Mesendoderm (in vitro differentiated cells): ENCODE results near the gene CDH16.

Experiments used
- DNase-seq: peaks from one replicate; pipeline ENCODE4 v3.0.0; 2013
- H2AK5ac ChIP-seq: 2 replicates; pipeline ENCODE4 v1.6.1; 2013; ENCODE audit warnings: low read length, inconsistent platforms
- H2BK120ac ChIP-seq: 2 replicates; pipeline ENCODE4 v1.6.1; 2013; ENCODE audit warnings: low read depth, mild to moderate bottlenecking, low read length, moderate library complexity, mixed read lengths
- H2BK15ac ChIP-seq: replicated peaks from 2 replicates; pipeline ENCODE4 v1.6.1; 2013; ENCODE audit warnings: low read depth, mild to moderate bottlenecking, moderate library complexity
- H2BK5ac ChIP-seq: 2 replicates; pipeline ENCODE4 v1.6.1; 2013; ENCODE audit warnings: low read length, inconsistent platforms
- H3K18ac ChIP-seq: 2 replicates; pipeline ENCODE4 v1.6.1; 2013; ENCODE audit warnings: mild to moderate bottlenecking, low read length, mixed read lengths
- H3K23ac ChIP-seq: one replicate; pipeline ENCODE4 v1.6.1; 2013; ENCODE audit warnings: low read length
- H3K27ac ChIP-seq: 2 replicates; pipeline ENCODE4 v1.5.1; 2013; ENCODE audit warnings: low read depth, mild to moderate bottlenecking, inconsistent platforms, low read length, moderate library complexity
- H3K27me3 ChIP-seq: 2 replicates; pipeline ENCODE4 v1.6.1; 2013; ENCODE audit warnings: low read length, control low read depth, mild to moderate bottlenecking, inconsistent platforms; ENCODE audit not compliant: insufficient read depth, poor library complexity
- H3K36me3 ChIP-seq: 2 replicates; pipeline ENCODE4 v1.6.1; 2013; ENCODE audit warnings: low read length, inconsistent platforms; ENCODE audit not compliant: control insufficient read depth, insufficient read depth
- H3K4ac ChIP-seq: one replicate; pipeline ENCODE4 v1.6.1; 2013; ENCODE audit warnings: low read depth, mild to moderate bottlenecking, low read length, moderate library complexity
- H3K4me1 ChIP-seq: 2 replicates; pipeline ENCODE4 v1.6.1; 2013; ENCODE audit warnings: low read depth, low read length, inconsistent platforms; ENCODE audit not compliant: control insufficient read depth
- H3K4me2 ChIP-seq: 2 replicates; pipeline ENCODE4 v1.6.1; 2013; ENCODE audit warnings: low read length
- H3K4me3 ChIP-seq: 2 replicates; pipeline ENCODE4 v1.5.1; 2013; ENCODE audit warnings: mild to moderate bottlenecking, low read length
- H3K56ac ChIP-seq: one replicate; pipeline ENCODE4 v1.6.1; 2013; ENCODE audit warnings: low read length
- H3K79me1 ChIP-seq: 2 replicates; pipeline ENCODE4 v1.6.1; 2013; ENCODE audit warnings: low read length, inconsistent platforms
- H3K79me2 ChIP-seq: 2 replicates; pipeline ENCODE4 v1.6.1; 2013; ENCODE audit warnings: mild to moderate bottlenecking, low read length; ENCODE audit not compliant: control insufficient read depth, insufficient read depth
- H3K9ac ChIP-seq: 2 replicates; pipeline ENCODE4 v1.6.1; 2013; ENCODE audit warnings: low read length, inconsistent platforms
- H4K5ac ChIP-seq: one replicate; pipeline ENCODE4 v1.6.1; 2013; ENCODE audit warnings: low read length
- H4K8ac ChIP-seq: one replicate; pipeline ENCODE4 v1.6.1; 2013; ENCODE audit warnings: low read depth, mild to moderate bottlenecking, control low read depth, low read length, moderate library complexity
- WGBS: extraction: QIAGEN DNeasy Blood & Tissue Kit; methylation state at CpG from one replicate; pipeline ENCODE4 v1.1.7; 2013; ENCODE audit warnings: low lambda C conversion rate, missing lambda C conversion rate; ENCODE audit not compliant: insufficient coverage; ENCODE audit errors: extremely low coverage; 5-methylcytosine and 5-hydroxymethylcytosine counted together

CDH16 gene

DNA sequence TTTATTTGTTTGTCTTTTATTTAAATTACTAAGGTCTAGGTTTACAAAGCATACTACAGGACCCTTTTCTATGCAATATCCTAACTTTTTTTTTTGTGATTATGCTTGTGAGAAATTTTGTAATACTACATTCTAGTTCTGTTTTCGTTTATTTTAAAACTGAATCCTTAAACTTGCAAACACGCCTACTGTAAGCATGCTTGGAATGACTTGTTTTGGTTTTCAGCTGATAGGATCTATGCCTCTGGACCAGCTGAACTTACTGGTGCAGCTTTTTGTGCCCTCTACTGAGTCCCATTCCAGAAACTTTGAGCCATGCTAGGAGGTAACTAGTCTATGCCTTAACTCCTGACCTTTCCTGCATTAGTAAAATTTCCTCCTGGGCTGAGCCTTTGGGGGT is 32.4 kb downstream of the CDH16 start:
- Histone ChIP-seq H3K4me1 (no peaks in the 10 kb centered on the region), H4K8ac (no peak overlapping the region), H3K4ac (no peak overlapping the region), H3K27me3 (no peaks in the 10 kb centered on the region), H2BK15ac (no peak overlapping the region), H3K9ac (no peak overlapping the region), H3K79me1 (peaks cover 10% of the 10 kb centered on the region), H3K36me3 (peaks cover 4% of the 10 kb centered on the region), H2BK5ac (no peak overlapping the region), H3K27ac (no peak overlapping the region), H3K79me2 (peaks cover 4% of the 10 kb centered on the region), H4K5ac (no peak overlapping the region), H3K4me3 (no peak overlapping the region), H2BK120ac (no peak overlapping the region), H3K23ac (no peak overlapping the region), H3K18ac (no peak overlapping the region), H2AK5ac (no peak overlapping the region), H3K56ac (no peak overlapping the region), H3K4me2 (no peak overlapping the region)
- no CpG with 5 or more reads among the region's 2 CpGs for WGBS
- no peak for DNase-seq

- no peak overlapping the region for H4K8ac ChIP-seq
- no peak overlapping the region for H3K4ac ChIP-seq
- H3K4me1 ChIP-seq, result no peaks in the 10 kb centered on the region
- H3K23ac ChIP-seq, result no peak overlapping the region
- no peak overlapping the region for H2AK5ac ChIP-seq
- no peaks in the 10 kb centered on the region for H3K27me3 ChIP-seq
- H2BK120ac ChIP-seq, result no peak overlapping the region
- H3K4me3 ChIP-seq, result no peak overlapping the region
- H4K5ac ChIP-seq, result no peak overlapping the region
- no peak overlapping the region for H3K4me2 ChIP-seq
- peaks cover 4% of the 10 kb centered on the region for H3K79me2 ChIP-seq
- H3K18ac ChIP-seq, result no peak overlapping the region
- H3K9ac ChIP-seq, result no peak overlapping the region
- no CpG with 5 or more reads among the region's 12 CpGs for WGBS
- H3K56ac ChIP-seq, result peak overlapping the region; percentile 15
- H3K27ac ChIP-seq, result no peak overlapping the region
- no peak overlapping the region for H2BK15ac ChIP-seq
- peaks cover 11% of the 10 kb centered on the region for H3K79me1 ChIP-seq
- no peak for DNase-seq
- H3K36me3 ChIP-seq, result peaks cover 4% of the 10 kb centered on the region
- H2BK5ac ChIP-seq, result no peak overlapping the region
Observed at GRCh38 chr16:66885491-66885890, 33.2 kb downstream of the CDH16 start.

- Histone ChIP-seq H3K79me1 (peaks cover 11% of the 10 kb centered on the region), H3K9ac (no peak overlapping the region), H3K18ac (no peak overlapping the region), H2BK120ac (no peak overlapping the region), H3K36me3 (peaks cover 4% of the 10 kb centered on the region), H3K27me3 (no peaks in the 10 kb centered on the region), H3K4me1 (peaks cover 2% of the 10 kb centered on the region), H3K56ac (no peak overlapping the region), H3K23ac (no peak overlapping the region), H3K27ac (no peak overlapping the region), H3K4me2 (no peak overlapping the region), H2AK5ac (no peak overlapping the region), H2BK15ac (no peak overlapping the region), H2BK5ac (no peak overlapping the region), H4K8ac (no peak overlapping the region), H3K4ac (no peak overlapping the region), H3K4me3 (no peak overlapping the region), H4K5ac (no peak overlapping the region), H3K79me2 (peaks cover 4% of the 10 kb centered on the region)
- WGBS, result no CpG with 5 or more reads among the region's 3 CpGs
- no peak for DNase-seq
Observed at GRCh38 chr16:66882702-66883101, 36.0 kb downstream of the CDH16 start.

GRCh38 chr16:66881964-66882508 is 36.6 kb downstream of the CDH16 start:
- H3K36me3 ChIP-seq, result peaks cover 4% of the 10 kb centered on the region
- WGBS, result no CpG with 5 or more reads among the region's 8 CpGs
- H3K4ac ChIP-seq, result no peak overlapping the region
- H3K23ac ChIP-seq, result no peak overlapping the region
- H3K4me2 ChIP-seq, result no peak overlapping the region
- no peak for DNase-seq
- H2BK15ac ChIP-seq, result no peak overlapping the region
- H3K56ac ChIP-seq, result peak overlapping the region; percentile 74
- H4K5ac ChIP-seq, result no peak overlapping the region
- peaks cover 4% of the 10 kb centered on the region for H3K79me2 ChIP-seq
- H2AK5ac ChIP-seq, result no peak overlapping the region
- no peak overlapping the region for H2BK120ac ChIP-seq
- peaks cover 11% of the 10 kb centered on the region for H3K79me1 ChIP-seq
- no peak overlapping the region for H4K8ac ChIP-seq
- no peak overlapping the region for H3K9ac ChIP-seq
- H3K27ac ChIP-seq, result no peak overlapping the region
- H3K4me1 ChIP-seq, result peaks cover 2% of the 10 kb centered on the region
- H3K27me3 ChIP-seq, result no peaks in the 10 kb centered on the region
- H3K18ac ChIP-seq, result no peak overlapping the region
- no peak overlapping the region for H3K4me3 ChIP-seq
- H2BK5ac ChIP-seq, result no peak overlapping the region

DNA sequence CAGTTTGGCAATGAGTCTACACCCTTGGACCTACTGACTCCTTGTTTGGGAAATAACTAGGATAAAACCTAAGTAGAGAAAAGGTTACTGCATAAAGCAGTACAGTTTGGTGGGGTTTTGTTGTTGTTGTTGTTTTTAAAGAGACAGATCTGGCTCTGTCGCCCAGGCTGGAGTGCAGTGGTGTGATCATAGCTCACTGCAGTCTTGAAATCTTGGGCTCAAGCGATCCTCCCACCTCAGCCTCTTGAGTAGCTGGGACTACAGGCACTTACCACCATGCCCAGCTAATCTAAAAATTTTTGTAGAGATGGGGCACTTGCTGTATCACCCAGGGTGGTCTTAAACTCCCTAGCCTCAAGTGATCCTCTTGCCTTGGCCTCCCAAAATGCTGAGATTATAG is 37.1 kb downstream of the CDH16 start:
- no peak overlapping the region for H2AK5ac ChIP-seq
- H3K9ac ChIP-seq, result peak overlapping the region; percentile 73
- H2BK120ac ChIP-seq, result no peak overlapping the region
- H3K23ac ChIP-seq, result peak overlapping the region; percentile 66
- no peak overlapping the region for H4K8ac ChIP-seq
- H2BK5ac ChIP-seq, result no peak overlapping the region
- peaks cover 4% of the 10 kb centered on the region for H3K36me3 ChIP-seq
- peak overlapping the region; percentile 67 for H3K4me2 ChIP-seq
- peak overlapping the region; percentile 74 for H3K56ac ChIP-seq
- WGBS, result no CpG with 5 or more reads among the region's 2 CpGs
- H3K79me2 ChIP-seq, result peaks cover 4% of the 10 kb centered on the region
- H3K18ac ChIP-seq, result no peak overlapping the region
- no peak overlapping the region for H4K5ac ChIP-seq
- H3K4me1 ChIP-seq, result peaks cover 2% of the 10 kb centered on the region
- H3K4me3 ChIP-seq, result no peak overlapping the region
- no peak overlapping the region for H2BK15ac ChIP-seq
- no peak overlapping the region for H3K27ac ChIP-seq
- no peak overlapping the region for H3K4ac ChIP-seq
- H3K27me3 ChIP-seq, result no peaks in the 10 kb centered on the region
- DNase-seq, result no peak
- peaks cover 11% of the 10 kb centered on the region for H3K79me1 ChIP-seq

DNA sequence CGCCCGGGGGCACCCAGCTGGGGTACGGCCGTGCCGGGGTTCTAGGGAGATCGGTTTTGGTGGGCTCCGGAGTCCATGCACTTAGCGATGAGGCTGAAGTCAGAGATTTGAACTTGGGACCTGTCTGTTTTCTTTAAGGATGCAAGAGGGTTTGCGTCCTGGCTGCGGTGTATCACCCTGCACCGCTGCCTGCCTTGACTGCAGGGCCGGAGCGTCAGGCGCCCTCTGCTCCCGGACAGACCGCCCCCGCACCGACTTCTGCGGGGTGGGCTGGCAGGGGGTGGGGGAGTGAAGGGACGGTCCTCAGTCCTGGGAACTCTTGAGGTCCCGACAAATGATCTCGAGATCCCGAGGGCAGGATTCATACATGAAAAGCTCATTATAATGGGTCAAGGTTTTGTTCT is 37.7 kb downstream of the CDH16 start:
- Histone ChIP-seq H3K4me1 (peaks cover 2% of the 10 kb centered on the region), H3K4me2 (peak overlapping the region; percentile 89), H2BK120ac (no peak overlapping the region), H3K23ac (no peak overlapping the region), H3K27me3 (no peaks in the 10 kb centered on the region), H4K8ac (no peak overlapping the region), H2BK5ac (no peak overlapping the region), H2BK15ac (no peak overlapping the region), H3K4ac (no peak overlapping the region), H3K4me3 (peak overlapping the region; percentile 88), H3K79me2 (peaks cover 4% of the 10 kb centered on the region), H2AK5ac (no peak overlapping the region), H4K5ac (no peak overlapping the region), H3K9ac (peak overlapping the region; percentile 86), H3K56ac (peak overlapping the region; percentile 96), H3K18ac (no peak overlapping the region), H3K36me3 (peaks cover 4% of the 10 kb centered on the region), H3K27ac (no peak overlapping the region), H3K79me1 (peaks cover 11% of the 10 kb centered on the region)
- DNase-seq, result no peak
- no CpG with 5 or more reads among the region's 23 CpGs for WGBS
